SK-N-SH (cell line): ENCODE results near the gene PDCL2.

Experiments
- CHD2 ChIP-seq: fragments of 150-350 bp; IDR thresholded peaks from 2 replicates; pipeline ENCODE4 v1.6.1; 2018; ENCODE audit warnings: low read length; ENCODE audit not compliant: partially characterized antibody
- CTCF ChIP-seq: fragments of 200-600 bp; sonication (generic); IDR thresholded peaks from 2 replicates; pipeline ENCODE4 v1.6.1; 2017; ENCODE audit warnings: antibody characterized with exemption, mild to moderate bottlenecking, moderate library complexity
- EP300 ChIP-seq, 2 experiments: IDR thresholded peaks; 2 replicates each; pipeline versions ENCODE4 v1.4.0 to v1.6.1; 2012; ENCODE audit warnings: borderline replicate concordance in 1 of 2, low read depth in 1 of 2, low read length in 1 of 2
- EZH2phosphoT487 ChIP-seq: fragments of 200-600 bp; sonication (generic); IDR thresholded peaks from 2 replicates; pipeline ENCODE4 v1.6.1; 2017; ENCODE audit warnings: low read depth, mixed run types, mild to moderate bottlenecking, antibody characterized with exemption, moderate library complexity, borderline replicate concordance
- MAX ChIP-seq: IDR thresholded peaks from 2 replicates; pipeline ENCODE4 v1.4.0; 2012; ENCODE audit warnings: low read depth
- POLR2AphosphoS5 ChIP-seq: IDR thresholded peaks from 2 replicates; pipeline ENCODE4 v1.6.1; 2012; ENCODE audit warnings: low read depth, low read length
- RAD21 ChIP-seq: IDR thresholded peaks from 2 replicates; pipeline ENCODE4 v1.6.1; 2012; ENCODE audit warnings: mild to moderate bottlenecking, low read length

GRCh38 chr4:55610381-55610780 lies 18.3 kb upstream of the PDCL2 start:
- TF ChIP-seq CHD2 (no peak), RAD21 (no peak), MAX (no peak), EP300 (IDR thresholded peaks at IDR 0.05; ENCODE audit: borderline replicate concordance in 1 of 2, low read depth in 1 of 2, low read length in 1 of 2) (no peak), POLR2AphosphoS5 (no peak), CTCF (no peak), EZH2phosphoT487 (no peak)
